CD4-positive, alpha-beta T cell (primary cell): ENCODE data around the gene TMEM187. TPM values are rescaled to one million over a fixed set of nuclear protein-coding genes. Genes with fewer than 3 reads are reported as not detected.

Source experiments
- ATAC-seq: fragments of 200-7000 bp; cut with Tn5 transposase; one replicate; pipeline ENCODE4 v1.10.0; 2022; ENCODE audit warnings: mild to moderate bottlenecking; ENCODE audit not compliant: poor library complexity
- CTCF ChIA-PET: fragments of 350-600 bp; sonication (Branson Sonifier 250); formaldehyde crosslinking; loops from one replicate; lab custom pipeline; 2021; ENCODE audit warnings: antibody characterized with exemption, inconsistent platforms; lab: Charles Lee
- POLR2A ChIA-PET: fragments of 350-600 bp; sonication (Branson Sonifier 250); formaldehyde crosslinking; loops from one replicate; lab custom pipeline; 2021; ENCODE audit warnings: antibody characterized with exemption, inconsistent platforms; lab: Charles Lee
- DNase-seq, 14 experiments: peaks; one replicate each; pipeline ENCODE4 v3.0.0-alpha.2; 2013 to 2020; ENCODE audit warnings: mixed read lengths in 2 of 14
- H3K27ac ChIP-seq, 2 donors: one replicate each; pipeline versions ENCODE4 v1.5.1 to v1.7.0; 2013; ENCODE audit warnings: low read length in 2 of 2, low read depth in 1 of 2, mild to moderate bottlenecking in 1 of 2
- H3K27me3 ChIP-seq, 2 experiments: 1 replicate in 1 of 2; 2 replicates in 1 of 2; pipeline versions ENCODE4 v1.6.1 to v1.7.0; 2013; ENCODE audit warnings: low read length in 2 of 2, control low read depth in 1 of 2, mild to moderate bottlenecking in 1 of 2, moderate library complexity in 1 of 2; ENCODE audit not compliant: insufficient read depth in 2 of 2, control insufficient read depth in 1 of 2
- H3K36me3 ChIP-seq: one replicate; pipeline ENCODE4 v1.6.1; 2013; ENCODE audit warnings: low read length, control low read depth; ENCODE audit not compliant: insufficient read depth
- H3K4me1 ChIP-seq: one replicate; pipeline ENCODE4 v1.6.1; 2013; ENCODE audit warnings: low read length, control low read depth; ENCODE audit not compliant: insufficient read depth
- H3K4me3 ChIP-seq: one replicate; pipeline ENCODE4 v1.5.1; 2013; ENCODE audit warnings: mild to moderate bottlenecking, low read length, moderate library complexity
- H3K9me3 ChIP-seq, 2 experiments: 1 replicate in 1 of 2; 2 replicates in 1 of 2; pipeline versions ENCODE4 v1.6.1 to v1.7.0; 2013; ENCODE audit warnings: low read length in 2 of 2, mild to moderate bottlenecking in 2 of 2, control low read depth in 1 of 2, moderate library complexity in 1 of 2; ENCODE audit not compliant: control insufficient read depth in 1 of 2, insufficient read depth in 1 of 2
- H3K27ac Mint-ChIP-seq: one replicate; pipeline ENCODE4 v1.8.0; 2020; ENCODE audit warnings: mixed read lengths
- H3K27me3 Mint-ChIP-seq: one replicate; pipeline ENCODE4 v1.8.0; 2021; ENCODE audit warnings: mixed read lengths
- H3K36me3 Mint-ChIP-seq: one replicate; pipeline ENCODE4 v1.8.0; 2021; ENCODE audit warnings: low read depth, mixed read lengths
- H3K4me1 Mint-ChIP-seq: one replicate; pipeline ENCODE4 v1.8.0; 2021; ENCODE audit warnings: low read depth, mixed read lengths
- H3K4me3 Mint-ChIP-seq: one replicate; pipeline ENCODE4 v1.8.0; 2020; ENCODE audit warnings: mild to moderate bottlenecking, mixed read lengths
- H3K9me3 Mint-ChIP-seq: one replicate; pipeline ENCODE4 v1.8.0; 2020; ENCODE audit warnings: mixed read lengths
- intact Hi-C, 2 experiments: fragments of 100-400 bp; cut with DNase I in 1 of 2; cut with micrococcal nuclease in 1 of 2; formaldehyde crosslinking; loops; one replicate each; pipeline versions ENCODE4 v1.15.1 to v1.9.0; 2023 to 2025; cut with DNase I, micrococcal nuclease
- total RNA-seq, 174 experiments: library from RNA in 2 of 174; stranded (reverse) in 2 of 174; gene quantifications; one replicate each; pipeline ENCODE4 v1.2.3 and lab custom pipeline; 2021 to 2026
- TF ChIP-seq, protein P1 (sequence below): fragments of 200-600 bp; IDR thresholded peaks from one replicate; pipeline ENCODE4 v1.8.0; 2022; ENCODE audit warnings: antibody characterized with exemption, mild to moderate bottlenecking

Gene TMEM187
- total RNA-seq, 2 experiments from 2014 or later = 1.4 to 2.0 TPM

DNA sequence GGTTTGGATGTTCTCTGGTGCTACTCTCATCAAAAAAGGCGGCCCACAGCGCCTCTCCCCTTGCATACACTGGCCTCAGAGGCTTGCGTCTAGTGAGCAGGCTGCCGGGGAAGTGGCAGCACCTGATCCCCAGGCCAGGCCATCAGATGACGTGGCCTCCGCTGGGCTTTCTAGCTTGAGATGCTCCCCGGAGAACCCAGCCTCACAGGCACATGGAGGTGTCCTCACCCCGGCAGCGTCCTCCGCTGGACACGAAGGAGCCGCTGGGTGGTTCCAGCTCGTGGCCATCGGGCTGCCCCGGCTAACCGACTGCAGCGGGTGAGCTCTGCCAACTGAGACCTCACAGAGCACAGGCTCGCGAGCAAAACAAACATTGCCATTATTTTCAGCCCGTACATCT, 34.4 kb downstream of the TMEM187 start:
- Mint-ChIP-seq H3K4me3 (no peak overlapping the region), H3K27ac (no peak overlapping the region), H3K9me3 (no peaks in the 10 kb centered on the region), H3K27me3 (no peaks in the 10 kb centered on the region), H3K4me1 (peaks cover 6% of the 10 kb centered on the region), H3K36me3 (peaks cover 6% of the 10 kb centered on the region)
- no peak for ATAC-seq
- H3K36me3 ChIP-seq = peaks cover 8% of the 10 kb centered on the region
- TF ChIP-seq, protein P1, sequence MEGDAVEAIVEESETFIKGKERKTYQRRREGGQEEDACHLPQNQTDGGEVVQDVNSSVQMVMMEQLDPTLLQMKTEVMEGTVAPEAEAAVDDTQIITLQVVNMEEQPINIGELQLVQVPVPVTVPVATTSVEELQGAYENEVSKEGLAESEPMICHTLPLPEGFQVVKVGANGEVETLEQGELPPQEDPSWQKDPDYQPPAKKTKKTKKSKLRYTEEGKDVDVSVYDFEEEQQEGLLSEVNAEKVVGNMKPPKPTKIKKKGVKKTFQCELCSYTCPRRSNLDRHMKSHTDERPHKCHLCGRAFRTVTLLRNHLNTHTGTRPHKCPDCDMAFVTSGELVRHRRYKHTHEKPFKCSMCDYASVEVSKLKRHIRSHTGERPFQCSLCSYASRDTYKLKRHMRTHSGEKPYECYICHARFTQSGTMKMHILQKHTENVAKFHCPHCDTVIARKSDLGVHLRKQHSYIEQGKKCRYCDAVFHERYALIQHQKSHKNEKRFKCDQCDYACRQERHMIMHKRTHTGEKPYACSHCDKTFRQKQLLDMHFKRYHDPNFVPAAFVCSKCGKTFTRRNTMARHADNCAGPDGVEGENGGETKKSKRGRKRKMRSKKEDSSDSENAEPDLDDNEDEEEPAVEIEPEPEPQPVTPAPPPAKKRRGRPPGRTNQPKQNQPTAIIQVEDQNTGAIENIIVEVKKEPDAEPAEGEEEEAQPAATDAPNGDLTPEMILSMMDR = no peak
- intact Hi-C loops = no loop called here
- H3K4me1 ChIP-seq = peaks cover 10% of the 10 kb centered on the region
- no peaks in the 10 kb centered on the region for H3K9me3 ChIP-seq
- ChIA-PET POLR2A (no interaction called here), CTCF (no interaction called here)
- no peaks in the 10 kb centered on the region for H3K27me3 ChIP-seq
- no peak for DNase-seq
- no peak overlapping the region for H3K27ac ChIP-seq
- no peak overlapping the region for H3K4me3 ChIP-seq

DNA sequence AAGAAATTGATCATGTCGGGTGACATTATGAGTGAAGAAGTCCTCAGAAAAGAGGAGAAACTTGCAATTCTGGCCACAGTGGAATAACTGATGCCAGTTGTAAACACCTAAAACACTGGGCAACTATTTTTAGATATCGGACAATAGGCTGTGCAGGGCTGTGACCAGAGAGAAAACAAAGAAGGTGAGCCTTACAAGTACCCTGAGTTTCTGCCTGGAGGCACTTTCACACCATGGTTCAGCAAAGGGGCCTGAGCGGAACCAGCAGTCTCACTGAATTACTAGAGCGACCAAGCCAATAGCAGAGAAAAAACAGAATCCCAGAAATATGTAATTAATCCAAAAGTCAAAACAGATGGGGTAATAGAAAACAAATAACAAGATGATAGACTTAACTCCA, 36.0 kb downstream of the TMEM187 start:
- no peaks in the 10 kb centered on the region for H3K27me3 Mint-ChIP-seq
- intact Hi-C loops = no loop called here
- ATAC-seq (no peak), DNase-seq (no peak)
- Histone ChIP-seq H3K27ac (no peak overlapping the region), H3K27me3 (no peaks in the 10 kb centered on the region), H3K36me3 (peaks cover 20% of the 10 kb centered on the region), H3K4me3 (no peak overlapping the region), H3K9me3 (no peaks in the 10 kb centered on the region), H3K4me1 (peaks cover 7% of the 10 kb centered on the region)
- TF ChIP-seq, protein P1 = no peak
- H3K9me3 Mint-ChIP-seq = no peaks in the 10 kb centered on the region
- no peak overlapping the region for H3K27ac Mint-ChIP-seq
- ChIA-PET POLR2A (interaction anchor here (0.6 kb wide), 1 partner anchor 37 kb away, joined by 3 read pairs; the partner anchor contains the start of gene HCFC1), CTCF (no interaction called here)
- peaks cover 10% of the 10 kb centered on the region for H3K36me3 Mint-ChIP-seq
- H3K4me1 Mint-ChIP-seq = peaks cover 2% of the 10 kb centered on the region
- H3K4me3 Mint-ChIP-seq = no peak overlapping the region

DNA sequence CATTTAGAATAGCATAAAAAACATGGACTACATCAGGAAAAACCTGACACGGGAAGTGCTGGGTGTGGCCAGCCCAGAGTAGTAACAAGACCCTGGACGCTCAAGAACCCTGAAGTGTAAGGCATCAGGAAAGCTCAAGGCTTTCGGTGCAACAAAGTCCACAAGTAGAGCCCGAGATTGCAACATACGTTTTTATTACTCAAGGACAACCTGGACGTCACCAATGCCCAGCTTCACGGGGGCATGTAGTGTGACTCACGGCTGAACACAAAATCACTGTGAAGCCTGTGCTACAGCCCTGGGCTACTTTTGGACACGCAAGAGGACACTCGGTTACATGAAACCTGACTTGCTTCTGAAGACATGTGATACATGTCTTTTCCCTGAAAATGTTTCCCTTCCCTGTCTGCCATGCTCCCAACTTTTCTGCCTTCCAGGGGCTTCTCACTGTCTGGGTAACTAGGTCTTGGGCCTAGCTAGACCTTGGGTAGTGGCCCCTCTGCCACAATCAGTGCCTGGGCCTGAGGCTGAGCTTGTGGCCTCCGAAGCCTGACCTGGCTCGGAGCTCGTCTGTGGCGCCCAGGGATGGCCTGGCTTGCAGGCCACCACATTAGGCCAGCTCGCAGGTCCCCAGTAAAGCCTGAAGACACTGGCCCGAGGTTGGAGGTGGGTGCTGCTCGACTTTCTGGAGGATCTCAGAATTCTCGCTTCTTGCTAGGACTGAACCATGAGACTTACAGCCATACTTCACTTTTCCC, 38.0 kb downstream of the TMEM187 start:
- Mint-ChIP-seq H3K4me3 (no peak overlapping the region), H3K4me1 (peaks cover 5% of the 10 kb centered on the region), H3K36me3 (peaks cover 25% of the 10 kb centered on the region), H3K27ac (no peak overlapping the region), H3K9me3 (no peaks in the 10 kb centered on the region), H3K27me3 (no peaks in the 10 kb centered on the region)
- H3K27ac ChIP-seq = no peak overlapping the region
- CTCF ChIA-PET = no interaction called here
- DNase-seq (peak in 2 of 14 experiments; percentile 47 to 59), ATAC-seq (no peak)
- POLR2A ChIA-PET = no interaction called here
- TF ChIP-seq, protein P1 = no peak
- H3K9me3 ChIP-seq = no peaks in the 10 kb centered on the region
- no peak overlapping the region for H3K4me3 ChIP-seq
- peaks cover 22% of the 10 kb centered on the region for H3K36me3 ChIP-seq
- H3K4me1 ChIP-seq = peaks cover 16% of the 10 kb centered on the region
- no peaks in the 10 kb centered on the region for H3K27me3 ChIP-seq
- intact Hi-C loops = loop anchor here (10.0 kb wide), 2 partner anchors 54 to 364 kb away; partner anchors contain the start of genes EMD (in 1 of the 2) and FLNA (in 1 of the 2)
